WTC11 (cell line): Measurements from ENCODE around the gene GPX8. TPM values are rescaled to one million over a fixed set of nuclear protein-coding genes. Genes with fewer than 3 reads are reported as not detected.

Source experiments
- ATAC-seq: fragments of 200-7000 bp; cut with Tn5 transposase; 2 replicates; pipeline ENCODE4 v1.10.0; 2021; ENCODE audit warnings: mild to moderate bottlenecking, moderate library complexity
- Bru-seq: library from RNA; stranded (reverse); fragments of 400-500 nt; gene quantifications from one replicate; lab custom pipeline; 2021; lab: Mats Ljungman, UMichigan
- CTCF ChIA-PET: fragments of 300-600 bp; sonication (Branson Sonifier 250); formaldehyde crosslinking; loops from one replicate; lab custom pipeline; 2021; ENCODE audit warnings: antibody characterized with exemption; lab: Charles Lee
- POLR2A ChIA-PET: fragments of 350-600 bp; sonication (Branson Sonifier 250); formaldehyde crosslinking; loops from one replicate; lab custom pipeline; 2021; ENCODE audit warnings: antibody characterized with exemption; lab: Charles Lee
- DNase-seq: peaks from one replicate; pipeline ENCODE4 v3.0.0; 2021; ENCODE audit warnings: low spot score
- H3K27ac Mint-ChIP-seq: 2 replicates; pipeline ENCODE4 v1.8.0; 2021; ENCODE audit warnings: mixed read lengths
- H3K27me3 Mint-ChIP-seq: 2 replicates; pipeline ENCODE4 v1.8.0; 2021; ENCODE audit warnings: low read depth, mild to moderate bottlenecking, moderate library complexity, mixed read lengths
- H3K36me3 Mint-ChIP-seq: 2 replicates; pipeline ENCODE4 v1.8.0; 2021; ENCODE audit warnings: mixed read lengths
- H3K4me1 Mint-ChIP-seq: 2 replicates; pipeline ENCODE4 v1.8.0; 2022; ENCODE audit warnings: mixed read lengths
- H3K4me3 Mint-ChIP-seq: 2 replicates; pipeline ENCODE4 v1.8.0; 2021; ENCODE audit warnings: mild to moderate bottlenecking, moderate library complexity, mixed read lengths
- H3K9me3 Mint-ChIP-seq: 2 replicates; pipeline ENCODE4 v1.8.0; 2021; ENCODE audit warnings: mixed read lengths
- ARID4B ChIP-seq: sonication (generic); formaldehyde crosslinking; IDR thresholded peaks from 2 replicates; pipeline ENCODE4 v1.8.0; 2023; ENCODE audit warnings: missing genetic modification reagents, mild to moderate bottlenecking, borderline replicate concordance
- CBFB ChIP-seq: sonication (generic); formaldehyde crosslinking; IDR thresholded peaks from 2 replicates; pipeline ENCODE4 v1.8.1; 2022; ENCODE audit warnings: mild to moderate bottlenecking, low read depth, missing genetic modification reagents
- KAT7 ChIP-seq: sonication (generic); formaldehyde crosslinking; IDR thresholded peaks from 2 replicates; pipeline ENCODE4 v1.8.1; 2023; ENCODE audit warnings: missing genetic modification reagents, mild to moderate bottlenecking, borderline replicate concordance
- MYBL2 ChIP-seq: sonication (generic); formaldehyde crosslinking; IDR thresholded peaks from 2 replicates; pipeline ENCODE4 v1.8.1; 2023; ENCODE audit warnings: mild to moderate bottlenecking, moderate library complexity, missing genetic modification reagents
- NFATC4 ChIP-seq: fragments of 250-450 bp; sonication (Bioruptor Pico); IDR thresholded peaks from 2 replicates; pipeline ENCODE4 v1.9.0; 2021; ENCODE audit warnings: mild to moderate bottlenecking
- NR1H2 ChIP-seq: sonication (generic); formaldehyde crosslinking; IDR thresholded peaks from 2 replicates; pipeline ENCODE4 v1.9.0; 2021; ENCODE audit warnings: mild to moderate bottlenecking, moderate library complexity, missing genetic modification reagents
- RELA ChIP-seq: sonication (generic); formaldehyde crosslinking; IDR thresholded peaks from 2 replicates; pipeline ENCODE4 v1.8.1; 2022; ENCODE audit warnings: missing genetic modification reagents, mild to moderate bottlenecking, borderline replicate concordance
- SMAD3 ChIP-seq: sonication (generic); formaldehyde crosslinking; IDR thresholded peaks from 2 replicates; pipeline ENCODE4 v1.8.0; 2022; ENCODE audit warnings: missing genetic modification reagents, mild to moderate bottlenecking, borderline replicate concordance
- SP1 ChIP-seq: sonication (generic); formaldehyde crosslinking; conservative IDR thresholded peaks from 2 replicates; pipeline ENCODE4 v1.8.1; 2022; ENCODE audit warnings: missing genetic modification reagents
- ZBTB43 ChIP-seq: sonication (generic); formaldehyde crosslinking; IDR thresholded peaks from 2 replicates; pipeline ENCODE4 v1.8.1; 2023; ENCODE audit warnings: mild to moderate bottlenecking, missing genetic modification reagents
- ZNF396 ChIP-seq: fragments of 250-450 bp; sonication (Bioruptor Pico); IDR thresholded peaks from 2 replicates; pipeline ENCODE4 v1.8.0; 2021; ENCODE audit warnings: mild to moderate bottlenecking, moderate library complexity, borderline replicate concordance
- ZNF532 ChIP-seq: fragments of 250-450 bp; sonication (Bioruptor Pico); IDR thresholded peaks from 2 replicates; pipeline ENCODE4 v1.9.0; 2021; ENCODE audit warnings: mild to moderate bottlenecking, borderline replicate concordance
- long read RNA-seq, 3 experiments: library from RNA in 1 of 3; library from capped mRNA in 1 of 3; library from polyadenylated mRNA in 1 of 3; unstranded in 2 of 3; stranded (forward) in 1 of 3; transcript quantifications; one replicate each; pipeline ENCODE4 v2.0.0, GENCODE V29; 2021
- total RNA-seq: library from RNA; stranded (reverse); gene quantifications from 3 replicates; pipeline ENCODE4 v1.2.3, GENCODE V29; 2021
- TF ChIP-seq, protein P1 (sequence below): sonication (generic); formaldehyde crosslinking; IDR thresholded peaks from 2 replicates; pipeline ENCODE4 v1.8.0; 2022; ENCODE audit warnings: missing genetic modification reagents
- TF ChIP-seq, protein P2 (sequence below): sonication (generic); formaldehyde crosslinking; IDR thresholded peaks from 2 replicates; pipeline ENCODE4 v1.8.0; 2023; ENCODE audit warnings: missing genetic modification reagents

Gene GPX8, protein sequence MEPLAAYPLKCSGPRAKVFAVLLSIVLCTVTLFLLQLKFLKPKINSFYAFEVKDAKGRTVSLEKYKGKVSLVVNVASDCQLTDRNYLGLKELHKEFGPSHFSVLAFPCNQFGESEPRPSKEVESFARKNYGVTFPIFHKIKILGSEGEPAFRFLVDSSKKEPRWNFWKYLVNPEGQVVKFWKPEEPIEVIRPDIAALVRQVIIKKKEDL
- total RNA-seq (30.6 to 39.2 TPM (median 33.7 TPM) in 3 replicates), Bru-seq, nascent RNA (percentile 96 among the genes with signal in this experiment)
- long read RNA-seq, experiment 1, transcript GPX8-205 (4 exons, 3,422 nt): minor isoform, 6 of 92 reads
- long read RNA-seq, experiment 1, transcript GPX8-203 (3 exons, 1,411 nt): major isoform, 66 of 92 reads
- long read RNA-seq, experiment 1, partial matches to known transcripts: 1 of 92 reads
- long read RNA-seq, experiment 1, other reads (novel, unspliced or antisense): 13 of 92 reads
- long read RNA-seq, experiment 2, transcript GPX8-203 (3 exons, 1,411 nt): major isoform, 34 of 72 reads
- long read RNA-seq, experiment 2, transcript GPX8-205 (4 exons, 3,422 nt): minor isoform, 8 of 72 reads
- long read RNA-seq, experiment 2, partial matches to known transcripts: 4 of 72 reads
- long read RNA-seq, experiment 2, other reads (novel, unspliced or antisense): 25 of 72 reads
- long read RNA-seq, experiment 3, transcript GPX8-205 (4 exons, 3,422 nt): minor isoform, 21 of 110 reads
- long read RNA-seq, experiment 3, transcript GPX8-208 (3 exons, 1,036 nt): minor isoform, 6 of 110 reads
- long read RNA-seq, experiment 3, transcript GPX8-203 (3 exons, 1,411 nt): major isoform, 75 of 110 reads
- long read RNA-seq, experiment 3, partial matches to known transcripts: 0 of 110 reads
- long read RNA-seq, experiment 3, other reads (novel, unspliced or antisense): 7 of 110 reads

DNA sequence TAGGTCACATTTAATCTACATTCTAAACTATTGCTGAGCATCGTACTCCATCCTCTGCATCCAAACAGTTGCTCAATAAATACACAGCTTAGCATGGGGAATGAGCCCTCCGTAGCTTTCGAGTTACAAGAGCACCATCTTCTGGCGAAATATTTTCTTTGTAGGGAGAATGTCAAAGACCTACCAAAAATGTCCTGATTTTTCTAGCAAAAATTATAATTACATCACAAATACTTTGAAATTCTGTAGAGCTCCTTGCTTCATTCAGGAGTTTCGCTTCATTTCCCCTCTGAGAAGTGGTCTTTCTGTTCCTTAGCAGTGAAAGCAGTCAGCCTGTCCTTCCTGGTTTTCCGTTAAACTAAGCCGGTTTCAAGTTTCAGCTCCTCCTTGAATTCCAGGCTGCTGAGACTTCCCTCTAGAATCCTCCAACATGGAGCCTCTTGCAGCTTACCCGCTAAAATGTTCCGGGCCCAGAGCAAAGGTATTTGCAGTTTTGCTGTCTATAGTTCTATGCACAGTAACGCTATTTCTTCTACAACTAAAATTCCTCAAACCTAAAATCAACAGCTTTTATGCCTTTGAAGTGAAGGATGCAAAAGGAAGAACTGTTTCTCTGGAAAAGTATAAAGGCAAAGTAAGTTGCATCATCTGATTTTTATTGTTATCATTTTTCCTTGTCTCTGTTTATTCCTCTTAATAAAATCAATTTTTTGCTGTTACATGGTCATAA is at the start of gene GPX8:
Gene GPX8 (plus strand): TSS at position 409 of the 730 bp plus-strand sequence. CDS start 22 bp downstream, at position 431.
- Mint-ChIP-seq H3K36me3 (peaks cover 20% of the 10 kb centered on the region), H3K27ac (peak within 1 kb of the TSS; percentile 97), H3K27me3 (peaks cover 10% of the 10 kb centered on the region), H3K9me3 (peaks cover 10% of the 10 kb centered on the region), H3K4me1 (peaks cover 8% of the 10 kb centered on the region), H3K4me3 (peak within 1 kb of the TSS; percentile 95)
- DNase-seq: peak; percentile 21
- ChIA-PET CTCF (interaction anchor here (0.5 to 2.1 kb wide), 43 partner anchors 9 to 916 kb away, joined by 3 to 137 read pairs (median 4); partner anchors contain the start of gene CDC20B), POLR2A (interaction anchor here (0.7 to 1.3 kb wide), 6 partner anchors 13 to 274 kb away, joined by 3 to 5 read pairs (median 3); no protein-coding TSS in a partner anchor)
- peak; percentile 94 for ATAC-seq
- TF ChIP-seq, protein P1, sequence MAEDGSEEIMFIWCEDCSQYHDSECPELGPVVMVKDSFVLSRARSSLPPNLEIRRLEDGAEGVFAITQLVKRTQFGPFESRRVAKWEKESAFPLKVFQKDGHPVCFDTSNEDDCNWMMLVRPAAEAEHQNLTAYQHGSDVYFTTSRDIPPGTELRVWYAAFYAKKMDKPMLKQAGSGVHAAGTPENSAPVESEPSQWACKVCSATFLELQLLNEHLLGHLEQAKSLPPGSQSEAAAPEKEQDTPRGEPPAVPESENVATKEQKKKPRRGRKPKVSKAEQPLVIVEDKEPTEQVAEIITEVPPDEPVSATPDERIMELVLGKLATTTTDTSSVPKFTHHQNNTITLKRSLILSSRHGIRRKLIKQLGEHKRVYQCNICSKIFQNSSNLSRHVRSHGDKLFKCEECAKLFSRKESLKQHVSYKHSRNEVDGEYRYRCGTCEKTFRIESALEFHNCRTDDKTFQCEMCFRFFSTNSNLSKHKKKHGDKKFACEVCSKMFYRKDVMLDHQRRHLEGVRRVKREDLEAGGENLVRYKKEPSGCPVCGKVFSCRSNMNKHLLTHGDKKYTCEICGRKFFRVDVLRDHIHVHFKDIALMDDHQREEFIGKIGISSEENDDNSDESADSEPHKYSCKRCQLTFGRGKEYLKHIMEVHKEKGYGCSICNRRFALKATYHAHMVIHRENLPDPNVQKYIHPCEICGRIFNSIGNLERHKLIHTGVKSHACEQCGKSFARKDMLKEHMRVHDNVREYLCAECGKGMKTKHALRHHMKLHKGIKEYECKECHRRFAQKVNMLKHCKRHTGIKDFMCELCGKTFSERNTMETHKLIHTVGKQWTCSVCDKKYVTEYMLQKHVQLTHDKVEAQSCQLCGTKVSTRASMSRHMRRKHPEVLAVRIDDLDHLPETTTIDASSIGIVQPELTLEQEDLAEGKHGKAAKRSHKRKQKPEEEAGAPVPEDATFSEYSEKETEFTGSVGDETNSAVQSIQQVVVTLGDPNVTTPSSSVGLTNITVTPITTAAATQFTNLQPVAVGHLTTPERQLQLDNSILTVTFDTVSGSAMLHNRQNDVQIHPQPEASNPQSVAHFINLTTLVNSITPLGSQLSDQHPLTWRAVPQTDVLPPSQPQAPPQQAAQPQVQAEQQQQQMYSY (CRISPR knock-in tag): peak; percentile 49; the same call in 1 of the 2 replicates
- TF ChIP-seq, protein P2, sequence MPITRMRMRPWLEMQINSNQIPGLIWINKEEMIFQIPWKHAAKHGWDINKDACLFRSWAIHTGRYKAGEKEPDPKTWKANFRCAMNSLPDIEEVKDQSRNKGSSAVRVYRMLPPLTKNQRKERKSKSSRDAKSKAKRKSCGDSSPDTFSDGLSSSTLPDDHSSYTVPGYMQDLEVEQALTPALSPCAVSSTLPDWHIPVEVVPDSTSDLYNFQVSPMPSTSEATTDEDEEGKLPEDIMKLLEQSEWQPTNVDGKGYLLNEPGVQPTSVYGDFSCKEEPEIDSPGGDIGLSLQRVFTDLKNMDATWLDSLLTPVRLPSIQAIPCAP: no peak
- TF ChIP-seq, all 79 proteins: peak for 1

- TF ChIP-seq RELA (CRISPR knock-in tag) (no peak), ARID4B (no peak), SMAD3 (CRISPR knock-in tag) (no peak), ZBTB43 (CRISPR knock-in tag) (no peak), NFATC4 (CRISPR knock-in tag) (no peak), ZNF396 (CRISPR knock-in tag) (no peak), KAT7 (CRISPR knock-in tag) (no peak), CBFB (CRISPR knock-in tag) (no peak), NR1H2 (CRISPR knock-in tag) (no peak), ZNF532 (CRISPR knock-in tag) (no peak), MYBL2 (CRISPR knock-in tag) (no peak), SP1 (CRISPR knock-in tag) (no peak)
- ChIA-PET POLR2A (no interaction called here), CTCF (no interaction called here)
- Mint-ChIP-seq H3K4me3 (no peak overlapping the region), H3K27me3 (no peaks in the 10 kb centered on the region; the same call in none of the 2 replicates), H3K4me1 (peaks cover 10% of the 10 kb centered on the region), H3K36me3 (no peaks in the 10 kb centered on the region), H3K27ac (peak overlapping the region; percentile 5; the same call in 1 of the 2 replicates), H3K9me3 (peaks cover 7% of the 10 kb centered on the region)
- no peak for ATAC-seq
- DNase-seq: no peak
Measured at GRCh38 chr5:55110217-55110616, 49.8 kb upstream of the GPX8 start.
